HL-60 (cell line): ENCODE measurements around the gene VWA2.

Source experiments
- GABPA ChIP-seq: IDR thresholded peaks from 2 replicates; pipeline ENCODE4 v1.6.1; 2012; ENCODE audit warnings: low read depth
- POLR2AphosphoS5 ChIP-seq: IDR thresholded peaks from 2 replicates; pipeline ENCODE4 v1.6.1; 2012; ENCODE audit warnings: low read depth
- TF ChIP-seq, protein P1 (sequence below): IDR thresholded peaks from 2 replicates; pipeline ENCODE4 v1.6.1; 2012; ENCODE audit warnings: low read depth; ENCODE audit not compliant: insufficient replicate concordance
- TF ChIP-seq, protein P2 (sequence below): IDR thresholded peaks from one replicate; pipeline ENCODE4 v1.5.1; 2011; ENCODE audit warnings: low read length, control low read depth, inconsistent platforms; ENCODE audit not compliant: insufficient read depth

DNA sequence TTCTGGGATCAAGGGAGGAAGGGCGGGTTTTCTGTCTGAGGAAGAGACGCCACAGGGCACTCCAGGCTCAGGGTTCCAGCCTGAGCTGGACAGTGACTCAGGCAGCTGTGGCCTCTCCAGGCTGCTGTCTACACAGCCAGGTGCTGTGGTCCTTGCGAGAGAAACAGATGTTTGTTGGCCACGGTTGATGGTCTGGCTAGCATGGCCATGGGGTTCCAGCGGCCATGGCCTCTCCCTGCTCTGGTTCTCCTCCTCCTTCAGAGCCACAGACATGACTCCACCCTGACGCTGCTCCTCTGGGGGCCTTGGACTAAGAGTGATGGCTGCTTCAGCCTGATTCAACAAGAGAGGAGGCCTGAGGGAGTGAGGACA is 89.4 kb downstream of the VWA2 start:
- TF ChIP-seq, protein P1, sequence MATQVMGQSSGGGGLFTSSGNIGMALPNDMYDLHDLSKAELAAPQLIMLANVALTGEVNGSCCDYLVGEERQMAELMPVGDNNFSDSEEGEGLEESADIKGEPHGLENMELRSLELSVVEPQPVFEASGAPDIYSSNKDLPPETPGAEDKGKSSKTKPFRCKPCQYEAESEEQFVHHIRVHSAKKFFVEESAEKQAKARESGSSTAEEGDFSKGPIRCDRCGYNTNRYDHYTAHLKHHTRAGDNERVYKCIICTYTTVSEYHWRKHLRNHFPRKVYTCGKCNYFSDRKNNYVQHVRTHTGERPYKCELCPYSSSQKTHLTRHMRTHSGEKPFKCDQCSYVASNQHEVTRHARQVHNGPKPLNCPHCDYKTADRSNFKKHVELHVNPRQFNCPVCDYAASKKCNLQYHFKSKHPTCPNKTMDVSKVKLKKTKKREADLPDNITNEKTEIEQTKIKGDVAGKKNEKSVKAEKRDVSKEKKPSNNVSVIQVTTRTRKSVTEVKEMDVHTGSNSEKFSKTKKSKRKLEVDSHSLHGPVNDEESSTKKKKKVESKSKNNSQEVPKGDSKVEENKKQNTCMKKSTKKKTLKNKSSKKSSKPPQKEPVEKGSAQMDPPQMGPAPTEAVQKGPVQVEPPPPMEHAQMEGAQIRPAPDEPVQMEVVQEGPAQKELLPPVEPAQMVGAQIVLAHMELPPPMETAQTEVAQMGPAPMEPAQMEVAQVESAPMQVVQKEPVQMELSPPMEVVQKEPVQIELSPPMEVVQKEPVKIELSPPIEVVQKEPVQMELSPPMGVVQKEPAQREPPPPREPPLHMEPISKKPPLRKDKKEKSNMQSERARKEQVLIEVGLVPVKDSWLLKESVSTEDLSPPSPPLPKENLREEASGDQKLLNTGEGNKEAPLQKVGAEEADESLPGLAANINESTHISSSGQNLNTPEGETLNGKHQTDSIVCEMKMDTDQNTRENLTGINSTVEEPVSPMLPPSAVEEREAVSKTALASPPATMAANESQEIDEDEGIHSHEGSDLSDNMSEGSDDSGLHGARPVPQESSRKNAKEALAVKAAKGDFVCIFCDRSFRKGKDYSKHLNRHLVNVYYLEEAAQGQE: no peak
- TF ChIP-seq, protein P2, sequence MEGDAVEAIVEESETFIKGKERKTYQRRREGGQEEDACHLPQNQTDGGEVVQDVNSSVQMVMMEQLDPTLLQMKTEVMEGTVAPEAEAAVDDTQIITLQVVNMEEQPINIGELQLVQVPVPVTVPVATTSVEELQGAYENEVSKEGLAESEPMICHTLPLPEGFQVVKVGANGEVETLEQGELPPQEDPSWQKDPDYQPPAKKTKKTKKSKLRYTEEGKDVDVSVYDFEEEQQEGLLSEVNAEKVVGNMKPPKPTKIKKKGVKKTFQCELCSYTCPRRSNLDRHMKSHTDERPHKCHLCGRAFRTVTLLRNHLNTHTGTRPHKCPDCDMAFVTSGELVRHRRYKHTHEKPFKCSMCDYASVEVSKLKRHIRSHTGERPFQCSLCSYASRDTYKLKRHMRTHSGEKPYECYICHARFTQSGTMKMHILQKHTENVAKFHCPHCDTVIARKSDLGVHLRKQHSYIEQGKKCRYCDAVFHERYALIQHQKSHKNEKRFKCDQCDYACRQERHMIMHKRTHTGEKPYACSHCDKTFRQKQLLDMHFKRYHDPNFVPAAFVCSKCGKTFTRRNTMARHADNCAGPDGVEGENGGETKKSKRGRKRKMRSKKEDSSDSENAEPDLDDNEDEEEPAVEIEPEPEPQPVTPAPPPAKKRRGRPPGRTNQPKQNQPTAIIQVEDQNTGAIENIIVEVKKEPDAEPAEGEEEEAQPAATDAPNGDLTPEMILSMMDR: no peak
- TF ChIP-seq POLR2AphosphoS5 (no peak), GABPA (no peak)
